ENCODE results near the gene SHISA7. TPM values are rescaled to one million over a fixed set of nuclear protein-coding genes. Genes with fewer than 3 reads are reported as not detected.

Gene SHISA7
- total RNA-seq, 1 donor from 2014 or later, result 0.10 TPM

- Mint-ChIP-seq H3K9me3 (ENCODE audit: low read depth) (no peaks in the 10 kb centered on the region), H3K36me3 (ENCODE audit: insufficient read depth) (peaks cover 7% of the 10 kb centered on the region), H3K4me3 (ENCODE audit: low read depth) (no peak overlapping the region), H3K27me3 (peaks cover 13% of the 10 kb centered on the region), H3K4me1 (ENCODE audit: low read depth) (peaks cover 24% of the 10 kb centered on the region), H3K27ac (no peak overlapping the region)
- no peak for TF ChIP-seq CTCF (IDR thresholded peaks at IDR 0.05; ENCODE audit: unreplicated experiment)
- no peak for DNase-seq (ENCODE audit: low spot score, unreplicated experiment)
These were observed 14.8 kb upstream of the SHISA7 start for GRCh38 chr19:55457683-55458457.

GRCh38 chr19:55456347-55456746 lies 13.2 kb upstream of the SHISA7 start:
- Mint-ChIP-seq H3K27ac (no peak overlapping the region), H3K4me3 (ENCODE audit: low read depth) (no peak overlapping the region), H3K36me3 (ENCODE audit: insufficient read depth) (peaks cover 7% of the 10 kb centered on the region), H3K27me3 (peaks cover 20% of the 10 kb centered on the region), H3K9me3 (ENCODE audit: low read depth) (no peaks in the 10 kb centered on the region), H3K4me1 (ENCODE audit: low read depth) (peaks cover 22% of the 10 kb centered on the region)
- TF ChIP-seq CTCF (IDR thresholded peaks at IDR 0.05; ENCODE audit: unreplicated experiment), result no peak
- DNase-seq (ENCODE audit: low spot score, unreplicated experiment), result no peak

GRCh38 chr19:55455576-55456235 lies 12.6 kb upstream of the SHISA7 start:
- Mint-ChIP-seq H3K4me1 (ENCODE audit: low read depth) (peaks cover 20% of the 10 kb centered on the region), H3K27ac (no peak overlapping the region), H3K27me3 (peaks cover 23% of the 10 kb centered on the region), H3K9me3 (ENCODE audit: low read depth) (no peaks in the 10 kb centered on the region), H3K4me3 (ENCODE audit: low read depth) (no peak overlapping the region), H3K36me3 (ENCODE audit: insufficient read depth) (peaks cover 7% of the 10 kb centered on the region)
- no peak for DNase-seq (ENCODE audit: low spot score, unreplicated experiment)
- no peak for TF ChIP-seq CTCF (IDR thresholded peaks at IDR 0.05; ENCODE audit: unreplicated experiment)

- no peak overlapping the region for H3K4me3 Mint-ChIP-seq (ENCODE audit: low read depth)
- H3K27me3 Mint-ChIP-seq, result peaks cover 27% of the 10 kb centered on the region
- peaks cover 11% of the 10 kb centered on the region for H3K4me1 Mint-ChIP-seq (ENCODE audit: low read depth)
- peak; percentile 63 for TF ChIP-seq CTCF (IDR thresholded peaks at IDR 0.05; ENCODE audit: unreplicated experiment)
- peaks cover 7% of the 10 kb centered on the region for H3K36me3 Mint-ChIP-seq (ENCODE audit: insufficient read depth)
- no peaks in the 10 kb centered on the region for H3K9me3 Mint-ChIP-seq (ENCODE audit: low read depth)
- no peak overlapping the region for H3K27ac Mint-ChIP-seq
- no peak for DNase-seq (ENCODE audit: low spot score, unreplicated experiment)
These were observed 11.7 kb upstream of the SHISA7 start for GRCh38 chr19:55454787-55455243.

- TF ChIP-seq CTCF (IDR thresholded peaks at IDR 0.05; ENCODE audit: unreplicated experiment), result no peak
- peak overlapping the region; percentile 63 for H3K27ac Mint-ChIP-seq
- no peaks in the 10 kb centered on the region for H3K9me3 Mint-ChIP-seq (ENCODE audit: low read depth)
- H3K27me3 Mint-ChIP-seq, result peaks cover 27% of the 10 kb centered on the region
- H3K36me3 Mint-ChIP-seq (ENCODE audit: insufficient read depth), result peaks cover 7% of the 10 kb centered on the region
- peak overlapping the region; percentile 16 for H3K4me3 Mint-ChIP-seq (ENCODE audit: low read depth)
- DNase-seq (ENCODE audit: low spot score, unreplicated experiment), result no peak
- H3K4me1 Mint-ChIP-seq (ENCODE audit: low read depth), result peaks cover 8% of the 10 kb centered on the region
These were observed 10.6 kb upstream of the SHISA7 start for GRCh38 chr19:55453511-55454260.
